GM18507 (cell line): ENCODE measurements around the gene PTPRS.
A peak's percentile ranks its signal among the peaks of the same experiment; 100 is the strongest.

Experiments used
- DNase-seq: peaks from one replicate; pipeline ENCODE4 v3.0.0; 2011; ENCODE audit warnings: low read depth; ENCODE audit not compliant: insufficient read length; ENCODE audit errors: extremely low spot score
- FAIRE-seq: peaks from 2 replicates; lab custom pipeline; 2011; peaks lifted over from hg19 to GRCh38; lab: Jason Lieb, UNC

The PTPRS gene

DNA sequence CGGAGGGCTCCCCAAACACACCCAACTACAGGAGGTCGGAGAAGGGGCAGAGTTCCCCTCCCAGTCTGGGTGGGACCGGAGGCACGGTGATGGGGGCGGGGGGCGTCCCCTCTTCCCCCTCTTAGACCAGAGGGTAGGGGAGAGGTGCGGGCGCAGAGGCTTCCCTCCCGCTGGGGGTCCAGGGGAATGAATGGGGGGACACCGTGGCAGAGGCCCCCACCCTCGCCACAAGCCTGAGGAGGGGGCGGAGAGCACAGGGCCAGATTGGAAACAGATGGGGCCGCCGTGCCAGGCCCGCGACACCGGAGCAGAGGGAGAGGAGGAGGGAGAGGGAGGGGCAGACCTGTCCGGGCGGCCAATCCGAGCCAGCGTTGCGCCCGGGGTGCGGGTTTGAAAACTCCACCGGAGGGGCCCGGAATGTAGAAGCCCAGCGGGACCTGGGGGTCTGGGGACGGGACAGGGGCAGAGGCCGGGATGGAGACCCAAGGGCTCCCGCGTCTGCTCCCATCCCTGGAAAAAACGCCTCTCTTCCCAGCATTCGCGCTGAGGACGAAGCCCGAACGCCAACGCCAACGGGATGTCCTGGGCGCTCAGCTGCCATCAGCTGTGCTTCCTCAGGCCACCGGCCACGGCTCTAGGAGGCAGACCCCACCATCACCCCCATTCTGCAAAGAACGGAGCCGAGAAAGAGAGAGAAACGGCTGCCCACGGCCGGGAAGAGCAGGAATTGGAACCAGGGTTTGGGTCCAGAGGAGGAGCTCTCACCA is 46.8 kb downstream of the PTPRS start:
- DNase-seq: no peak
- no peak for FAIRE-seq

DNA sequence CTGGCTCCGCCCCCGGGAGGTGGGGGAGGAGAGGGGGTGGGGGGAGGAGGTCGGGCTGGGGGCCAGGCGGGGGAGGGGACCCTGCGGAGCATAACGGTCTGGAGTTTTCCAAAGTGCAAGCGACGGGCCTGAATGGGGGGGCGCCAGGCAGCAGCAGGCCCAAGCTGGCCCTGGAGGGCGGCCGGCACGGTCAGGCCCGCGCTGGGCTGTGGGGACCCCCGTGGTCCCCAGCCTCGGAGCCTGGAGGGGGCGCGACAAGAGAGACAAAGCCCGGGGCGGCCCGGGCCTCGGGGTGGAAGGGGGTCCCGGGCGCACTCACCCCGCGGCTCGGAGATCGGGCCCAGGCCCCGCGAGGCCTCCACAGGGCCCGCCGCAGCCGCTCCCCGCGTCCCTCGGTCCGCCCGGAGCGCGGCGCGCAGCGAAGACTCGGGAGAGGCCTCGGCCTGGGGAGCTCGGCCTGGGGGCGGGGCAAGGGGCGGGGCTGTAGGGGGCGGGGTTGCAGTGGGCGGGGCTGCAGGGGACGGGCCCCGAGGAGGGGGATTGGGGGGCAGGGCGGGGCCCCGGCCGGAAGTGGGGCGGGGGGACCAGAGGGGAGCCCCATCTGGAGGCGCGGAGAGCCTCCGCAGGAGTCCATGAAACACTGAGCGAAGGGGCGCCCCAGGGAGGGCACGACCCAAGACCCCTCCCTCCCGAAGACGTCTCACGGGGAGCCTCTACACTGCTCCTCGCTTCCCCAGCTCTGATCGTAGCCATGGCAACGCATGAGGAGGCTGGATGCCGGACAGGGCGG is 47.6 kb downstream of the PTPRS start:
- DNase-seq (peak; percentile 59), FAIRE-seq (no peak)

DNA sequence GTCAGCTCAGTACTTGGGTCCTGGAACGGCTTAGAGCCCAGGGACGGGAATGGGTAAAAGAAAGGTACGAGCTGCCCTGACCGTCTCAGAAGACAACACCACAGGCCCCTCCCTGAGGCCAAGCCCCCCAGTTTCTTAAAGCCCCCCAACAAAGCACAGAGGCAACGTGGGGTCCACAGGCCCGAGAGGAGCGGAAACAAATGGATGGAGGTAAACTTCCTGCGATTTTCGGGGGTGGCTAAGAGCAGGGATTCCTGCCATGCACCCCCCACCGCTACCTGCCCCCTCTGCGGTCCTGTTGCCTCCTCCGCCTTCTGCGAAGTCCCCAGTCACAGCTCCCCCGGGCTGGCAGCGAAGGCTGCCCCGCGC is 48.2 kb downstream of the PTPRS start:
- no peak for FAIRE-seq
- no peak for DNase-seq

DNA sequence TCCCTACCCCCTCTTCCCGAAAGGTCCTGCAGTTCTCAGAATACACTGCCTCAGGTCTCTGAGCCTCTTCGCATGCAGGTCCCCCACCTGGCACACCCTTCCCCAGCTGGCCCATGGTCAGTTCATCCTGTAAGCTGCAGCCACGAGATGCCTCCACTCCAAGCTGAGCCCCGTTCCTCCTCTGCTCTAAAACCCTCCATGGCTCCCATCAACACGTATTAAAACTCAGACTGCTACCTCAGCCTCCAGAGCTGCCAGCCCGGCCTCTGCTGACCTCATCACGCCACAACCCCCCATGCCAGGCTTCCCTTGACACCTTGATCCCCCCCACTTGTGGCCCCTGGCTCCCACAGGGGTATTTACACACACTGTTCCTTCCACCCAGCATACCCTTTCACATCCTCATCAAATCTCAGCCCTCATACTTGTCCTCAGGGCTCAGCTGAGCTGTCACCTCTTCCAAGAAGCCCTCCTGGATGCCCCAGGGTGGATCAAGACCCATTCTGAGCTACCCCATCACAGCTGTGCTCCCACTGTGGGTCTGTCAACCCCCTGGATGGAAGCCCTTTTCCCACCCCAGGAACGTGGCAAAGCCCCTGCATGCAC is 48.9 kb downstream of the PTPRS start:
- DNase-seq (no peak), FAIRE-seq (no peak)
